ENCODE results near the gene GNAO1. TPM values are rescaled to one million over a fixed set of nuclear protein-coding genes. Genes with fewer than 3 reads are reported as not detected.

The GNAO1 gene
- total and polyA plus RNA-seq, 2 of the 13 experiments (the other 11 are each of a cell fraction or from before 2014, with no cell fraction given): not detected

DNA sequence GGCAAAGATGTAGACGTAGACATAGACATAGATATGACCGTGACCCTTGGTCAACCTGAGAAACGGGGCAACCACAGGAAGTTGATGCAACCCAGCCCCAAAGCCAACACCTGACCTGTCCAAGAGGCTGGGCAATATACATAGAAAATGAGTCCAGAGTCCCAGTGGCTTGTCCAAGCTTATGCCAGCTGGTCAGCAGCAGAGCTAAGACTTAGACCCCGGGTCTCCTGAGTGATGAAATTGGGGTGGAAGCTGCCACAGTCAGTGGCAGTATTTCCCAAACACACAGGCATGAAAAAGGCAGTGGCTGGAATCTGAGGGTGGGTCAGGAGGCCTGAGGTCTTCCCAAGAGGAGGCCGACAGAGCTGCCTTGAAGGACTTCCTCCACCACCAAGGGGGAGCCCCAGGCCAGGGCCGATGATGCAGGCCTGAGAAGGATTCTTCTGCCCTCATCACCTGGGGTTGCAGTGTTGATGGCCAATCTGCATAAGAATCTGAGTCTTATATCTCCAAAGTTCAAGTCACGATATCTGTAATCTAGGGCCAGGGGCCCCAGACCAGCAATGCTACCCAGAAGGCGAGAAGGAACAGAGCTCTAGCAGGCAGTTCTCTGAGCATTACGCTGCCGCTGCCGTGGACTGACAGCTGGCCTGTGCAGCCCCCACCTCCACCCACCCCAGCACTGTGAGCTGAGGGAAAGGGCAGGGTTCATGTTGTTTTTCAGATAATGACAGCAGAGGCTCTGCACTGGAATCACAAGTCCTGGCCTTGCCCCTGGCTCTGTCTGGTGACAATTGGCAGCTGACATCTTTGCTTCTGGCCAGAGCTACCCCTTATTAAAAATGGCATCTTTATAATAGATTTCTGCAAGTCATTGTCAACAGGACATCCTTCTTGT, 72.7 kb downstream of the GNAO1 start (continued):
- TF ChIP-seq, protein P1, sequence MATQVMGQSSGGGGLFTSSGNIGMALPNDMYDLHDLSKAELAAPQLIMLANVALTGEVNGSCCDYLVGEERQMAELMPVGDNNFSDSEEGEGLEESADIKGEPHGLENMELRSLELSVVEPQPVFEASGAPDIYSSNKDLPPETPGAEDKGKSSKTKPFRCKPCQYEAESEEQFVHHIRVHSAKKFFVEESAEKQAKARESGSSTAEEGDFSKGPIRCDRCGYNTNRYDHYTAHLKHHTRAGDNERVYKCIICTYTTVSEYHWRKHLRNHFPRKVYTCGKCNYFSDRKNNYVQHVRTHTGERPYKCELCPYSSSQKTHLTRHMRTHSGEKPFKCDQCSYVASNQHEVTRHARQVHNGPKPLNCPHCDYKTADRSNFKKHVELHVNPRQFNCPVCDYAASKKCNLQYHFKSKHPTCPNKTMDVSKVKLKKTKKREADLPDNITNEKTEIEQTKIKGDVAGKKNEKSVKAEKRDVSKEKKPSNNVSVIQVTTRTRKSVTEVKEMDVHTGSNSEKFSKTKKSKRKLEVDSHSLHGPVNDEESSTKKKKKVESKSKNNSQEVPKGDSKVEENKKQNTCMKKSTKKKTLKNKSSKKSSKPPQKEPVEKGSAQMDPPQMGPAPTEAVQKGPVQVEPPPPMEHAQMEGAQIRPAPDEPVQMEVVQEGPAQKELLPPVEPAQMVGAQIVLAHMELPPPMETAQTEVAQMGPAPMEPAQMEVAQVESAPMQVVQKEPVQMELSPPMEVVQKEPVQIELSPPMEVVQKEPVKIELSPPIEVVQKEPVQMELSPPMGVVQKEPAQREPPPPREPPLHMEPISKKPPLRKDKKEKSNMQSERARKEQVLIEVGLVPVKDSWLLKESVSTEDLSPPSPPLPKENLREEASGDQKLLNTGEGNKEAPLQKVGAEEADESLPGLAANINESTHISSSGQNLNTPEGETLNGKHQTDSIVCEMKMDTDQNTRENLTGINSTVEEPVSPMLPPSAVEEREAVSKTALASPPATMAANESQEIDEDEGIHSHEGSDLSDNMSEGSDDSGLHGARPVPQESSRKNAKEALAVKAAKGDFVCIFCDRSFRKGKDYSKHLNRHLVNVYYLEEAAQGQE (IDR thresholded peaks at IDR 0.05; ENCODE audit: borderline replicate concordance in 1 of 2, low read depth in 1 of 2, low read length in 2 of 2): no peak
- TF ChIP-seq GFI1 (CRISPR knock-in tag; IDR thresholded peaks at IDR 0.05; ENCODE audit: borderline replicate concordance) (no peak), ZNF530 (CRISPR knock-in tag; IDR thresholded peaks at IDR 0.05; ENCODE audit: low read depth) (no peak), U2AF2 (IDR thresholded peaks at IDR 0.05; ENCODE audit: low read depth, low read length) (no peak), RXRA (CRISPR knock-in tag; IDR thresholded peaks at IDR 0.05) (peak; percentile 70; the same call in 1 of the 2 replicates), ARNT (IDR thresholded peaks at IDR 0.05) (no peak), CEBPB (IDR thresholded peaks at IDR 0.05; ENCODE audit: borderline replicate concordance, low read depth, low read length) (peak; percentile 54; the same call in 1 of the 2 replicates), ZNF749 (CRISPR knock-in tag; IDR thresholded peaks at IDR 0.05; ENCODE audit: borderline replicate concordance) (no peak), ZBTB3 (CRISPR knock-in tag; IDR thresholded peaks at IDR 0.05; ENCODE audit: borderline replicate concordance, low read depth) (no peak), NAIF1 (CRISPR knock-in tag; IDR thresholded peaks at IDR 0.05; ENCODE audit: borderline replicate concordance) (no peak)
- TF ChIP-seq, protein P2, sequence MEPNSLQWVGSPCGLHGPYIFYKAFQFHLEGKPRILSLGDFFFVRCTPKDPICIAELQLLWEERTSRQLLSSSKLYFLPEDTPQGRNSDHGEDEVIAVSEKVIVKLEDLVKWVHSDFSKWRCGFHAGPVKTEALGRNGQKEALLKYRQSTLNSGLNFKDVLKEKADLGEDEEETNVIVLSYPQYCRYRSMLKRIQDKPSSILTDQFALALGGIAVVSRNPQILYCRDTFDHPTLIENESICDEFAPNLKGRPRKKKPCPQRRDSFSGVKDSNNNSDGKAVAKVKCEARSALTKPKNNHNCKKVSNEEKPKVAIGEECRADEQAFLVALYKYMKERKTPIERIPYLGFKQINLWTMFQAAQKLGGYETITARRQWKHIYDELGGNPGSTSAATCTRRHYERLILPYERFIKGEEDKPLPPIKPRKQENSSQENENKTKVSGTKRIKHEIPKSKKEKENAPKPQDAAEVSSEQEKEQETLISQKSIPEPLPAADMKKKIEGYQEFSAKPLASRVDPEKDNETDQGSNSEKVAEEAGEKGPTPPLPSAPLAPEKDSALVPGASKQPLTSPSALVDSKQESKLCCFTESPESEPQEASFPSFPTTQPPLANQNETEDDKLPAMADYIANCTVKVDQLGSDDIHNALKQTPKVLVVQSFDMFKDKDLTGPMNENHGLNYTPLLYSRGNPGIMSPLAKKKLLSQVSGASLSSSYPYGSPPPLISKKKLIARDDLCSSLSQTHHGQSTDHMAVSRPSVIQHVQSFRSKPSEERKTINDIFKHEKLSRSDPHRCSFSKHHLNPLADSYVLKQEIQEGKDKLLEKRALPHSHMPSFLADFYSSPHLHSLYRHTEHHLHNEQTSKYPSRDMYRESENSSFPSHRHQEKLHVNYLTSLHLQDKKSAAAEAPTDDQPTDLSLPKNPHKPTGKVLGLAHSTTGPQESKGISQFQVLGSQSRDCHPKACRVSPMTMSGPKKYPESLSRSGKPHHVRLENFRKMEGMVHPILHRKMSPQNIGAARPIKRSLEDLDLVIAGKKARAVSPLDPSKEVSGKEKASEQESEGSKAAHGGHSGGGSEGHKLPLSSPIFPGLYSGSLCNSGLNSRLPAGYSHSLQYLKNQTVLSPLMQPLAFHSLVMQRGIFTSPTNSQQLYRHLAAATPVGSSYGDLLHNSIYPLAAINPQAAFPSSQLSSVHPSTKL (CRISPR knock-in tag; IDR thresholded peaks at IDR 0.05): peak; percentile 76
- TF ChIP-seq, protein P3, sequence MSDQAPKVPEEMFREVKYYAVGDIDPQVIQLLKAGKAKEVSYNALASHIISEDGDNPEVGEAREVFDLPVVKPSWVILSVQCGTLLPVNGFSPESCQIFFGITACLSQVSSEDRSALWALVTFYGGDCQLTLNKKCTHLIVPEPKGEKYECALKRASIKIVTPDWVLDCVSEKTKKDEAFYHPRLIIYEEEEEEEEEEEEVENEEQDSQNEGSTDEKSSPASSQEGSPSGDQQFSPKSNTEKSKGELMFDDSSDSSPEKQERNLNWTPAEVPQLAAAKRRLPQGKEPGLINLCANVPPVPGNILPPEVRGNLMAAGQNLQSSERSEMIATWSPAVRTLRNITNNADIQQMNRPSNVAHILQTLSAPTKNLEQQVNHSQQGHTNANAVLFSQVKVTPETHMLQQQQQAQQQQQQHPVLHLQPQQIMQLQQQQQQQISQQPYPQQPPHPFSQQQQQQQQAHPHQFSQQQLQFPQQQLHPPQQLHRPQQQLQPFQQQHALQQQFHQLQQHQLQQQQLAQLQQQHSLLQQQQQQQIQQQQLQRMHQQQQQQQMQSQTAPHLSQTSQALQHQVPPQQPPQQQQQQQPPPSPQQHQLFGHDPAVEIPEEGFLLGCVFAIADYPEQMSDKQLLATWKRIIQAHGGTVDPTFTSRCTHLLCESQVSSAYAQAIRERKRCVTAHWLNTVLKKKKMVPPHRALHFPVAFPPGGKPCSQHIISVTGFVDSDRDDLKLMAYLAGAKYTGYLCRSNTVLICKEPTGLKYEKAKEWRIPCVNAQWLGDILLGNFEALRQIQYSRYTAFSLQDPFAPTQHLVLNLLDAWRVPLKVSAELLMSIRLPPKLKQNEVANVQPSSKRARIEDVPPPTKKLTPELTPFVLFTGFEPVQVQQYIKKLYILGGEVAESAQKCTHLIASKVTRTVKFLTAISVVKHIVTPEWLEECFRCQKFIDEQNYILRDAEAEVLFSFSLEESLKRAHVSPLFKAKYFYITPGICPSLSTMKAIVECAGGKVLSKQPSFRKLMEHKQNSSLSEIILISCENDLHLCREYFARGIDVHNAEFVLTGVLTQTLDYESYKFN (CRISPR knock-in tag; conservative IDR thresholded peaks at IDR 0.05): peak; percentile 67
- TF ChIP-seq, protein P4, sequence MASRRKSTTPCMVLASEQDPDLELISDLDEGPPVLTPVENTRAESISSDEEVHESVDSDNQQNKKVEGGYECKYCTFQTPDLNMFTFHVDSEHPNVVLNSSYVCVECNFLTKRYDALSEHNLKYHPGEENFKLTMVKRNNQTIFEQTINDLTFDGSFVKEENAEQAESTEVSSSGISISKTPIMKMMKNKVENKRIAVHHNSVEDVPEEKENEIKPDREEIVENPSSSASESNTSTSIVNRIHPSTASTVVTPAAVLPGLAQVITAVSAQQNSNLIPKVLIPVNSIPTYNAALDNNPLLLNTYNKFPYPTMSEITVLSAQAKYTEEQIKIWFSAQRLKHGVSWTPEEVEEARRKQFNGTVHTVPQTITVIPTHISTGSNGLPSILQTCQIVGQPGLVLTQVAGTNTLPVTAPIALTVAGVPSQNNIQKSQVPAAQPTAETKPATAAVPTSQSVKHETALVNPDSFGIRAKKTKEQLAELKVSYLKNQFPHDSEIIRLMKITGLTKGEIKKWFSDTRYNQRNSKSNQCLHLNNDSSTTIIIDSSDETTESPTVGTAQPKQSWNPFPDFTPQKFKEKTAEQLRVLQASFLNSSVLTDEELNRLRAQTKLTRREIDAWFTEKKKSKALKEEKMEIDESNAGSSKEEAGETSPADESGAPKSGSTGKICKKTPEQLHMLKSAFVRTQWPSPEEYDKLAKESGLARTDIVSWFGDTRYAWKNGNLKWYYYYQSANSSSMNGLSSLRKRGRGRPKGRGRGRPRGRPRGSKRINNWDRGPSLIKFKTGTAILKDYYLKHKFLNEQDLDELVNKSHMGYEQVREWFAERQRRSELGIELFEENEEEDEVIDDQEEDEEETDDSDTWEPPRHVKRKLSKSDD (CRISPR knock-in tag; IDR thresholded peaks at IDR 0.05; ENCODE audit: low read depth): no peak

Data from HepG2 (cell line).